HepG2 (cell line): ENCODE measurements around the gene CLASP1. TPM values are rescaled to one million over a fixed set of nuclear protein-coding genes. Genes with fewer than 3 reads are reported as not detected.
A peak's percentile ranks its signal among the peaks of the same experiment; 100 is the strongest.

Source experiments
- KDM2A ChIP-seq: sonication (generic); formaldehyde crosslinking; IDR thresholded peaks from 2 replicates; pipeline ENCODE4 v1.4.0; 2020; ENCODE audit warnings: low read depth, missing genetic modification reagents, borderline replicate concordance
- PHF8 ChIP-seq: sonication (generic); formaldehyde crosslinking; IDR thresholded peaks from 2 replicates; pipeline ENCODE4 v1.5.0; 2020; ENCODE audit warnings: missing genetic modification reagents
- SSRP1 ChIP-seq: IDR thresholded peaks from 2 replicates; pipeline ENCODE4 v1.6.1; 2016; ENCODE audit warnings: control low read depth
- USF2 ChIP-seq, 2 experiments: sonication (generic) in 1 of 2; formaldehyde crosslinking in 1 of 2; IDR thresholded peaks; 2 replicates each; pipeline versions ENCODE4 v1.5.1 to v1.6.1; 2011 to 2020; ENCODE audit warnings: borderline replicate concordance in 1 of 2, low read depth in 1 of 2, low read length in 1 of 2, mild to moderate bottlenecking in 1 of 2, missing genetic modification reagents in 1 of 2, moderate library complexity in 1 of 2
- ZMYM4 ChIP-seq: sonication (generic); formaldehyde crosslinking; IDR thresholded peaks from 2 replicates; pipeline ENCODE4 v1.8.1; 2023; ENCODE audit warnings: mild to moderate bottlenecking, missing genetic modification reagents
- ZNF124 ChIP-seq: sonication (generic); formaldehyde crosslinking; IDR thresholded peaks from 2 replicates; pipeline ENCODE4 v1.4.0; 2020; ENCODE audit warnings: missing genetic modification reagents
- ZNF207 ChIP-seq: fragments of 450-650 bp; IDR thresholded peaks from 2 replicates; pipeline ENCODE4 v1.6.1; 2016; ENCODE audit warnings: antibody characterized with exemption, borderline replicate concordance
- ZNF276 ChIP-seq: sonication (generic); formaldehyde crosslinking; IDR thresholded peaks from 2 replicates; pipeline ENCODE4 v1.4.0; 2020; ENCODE audit warnings: mild to moderate bottlenecking, low read depth, missing genetic modification reagents
- ZNF335 ChIP-seq: sonication (generic); formaldehyde crosslinking; IDR thresholded peaks from 2 replicates; pipeline ENCODE4 v1.4.0; 2020; ENCODE audit warnings: missing genetic modification reagents
- ZNF616 ChIP-seq: sonication (generic); formaldehyde crosslinking; IDR thresholded peaks from 2 replicates; pipeline ENCODE4 v1.5.0; 2020; ENCODE audit warnings: low read depth, mild to moderate bottlenecking, missing genetic modification reagents
- ZNF644 ChIP-seq: IDR thresholded peaks from 2 replicates; pipeline ENCODE4 v1.6.1; 2016; ENCODE audit warnings: low read depth
- ZNF841 ChIP-seq: sonication (generic); formaldehyde crosslinking; IDR thresholded peaks from 2 replicates; pipeline ENCODE4 v1.8.1; 2023; ENCODE audit warnings: missing genetic modification reagents, borderline replicate concordance
- polyA plus RNA-seq, 8 experiments: library from polyadenylated mRNA; depleted of rRNA in 3 of 8; stranded (reverse) in 7 of 8; unstranded in 1 of 8; fragments of >200 nt; fragmentation: Illumina TruSeq in 4 of 8; extraction: Trizol in 4 of 8; gene quantifications; 2 replicates each; pipeline versions ENCODE4 v1.2.1 to v1.2.3, GENCODE V29; 2011 to 2016; ENCODE audit warnings: low read depth in 4 of 8, missing spikeins in 1 of 8, mixed read lengths in 1 of 8; ENCODE audit not compliant: insufficient read depth in 1 of 8
- total RNA-seq, 5 experiments: library from RNA; depleted of rRNA; stranded (reverse); fragments of >200 nt; fragmentation: Illumina TruSeq; extraction: Trizol; gene quantifications; 2 replicates each; pipeline ENCODE4 v1.2.3, GENCODE V29; 2016; ENCODE audit warnings: low read depth in 1 of 5

Gene CLASP1
- total and polyA plus RNA-seq, 2 of the 13 experiments (the other 11 are each of a cell fraction or from before 2014, with no cell fraction given) = 11.7 to 47.9 TPM

GRCh38 chr2:121297217-121297830 is 351.9 kb downstream of the CLASP1 start (continued):
- TF ChIP-seq ZNF276 (CRISPR knock-in tag) = no peak
- no peak for TF ChIP-seq ZNF335
- TF ChIP-seq ZNF207 = no peak
- no peak for TF ChIP-seq ZNF841 (CRISPR knock-in tag)
- 0 out of 2 replicates have a peak, but pooled peaks have one; percentile 13 for TF ChIP-seq ZMYM4 (CRISPR knock-in tag)
- TF ChIP-seq KDM2A (CRISPR knock-in tag) = 0 out of 2 replicates have a peak, but pooled peaks have one; percentile 26
- TF ChIP-seq SSRP1 (CRISPR knock-in tag) = no peak
- TF ChIP-seq ZNF616 (CRISPR knock-in tag) = no peak
- TF ChIP-seq ZNF644 (CRISPR knock-in tag) = no peak
- TF ChIP-seq ZNF124 = no peak
- no peak for TF ChIP-seq USF2 (IDR thresholded peaks at IDR 0.05; ENCODE audit: low read depth, low read length)
- no peak for TF ChIP-seq USF2 (CRISPR knock-in tag; IDR thresholded peaks at IDR 0.05; ENCODE audit: borderline replicate concordance)
- TF ChIP-seq PHF8 (CRISPR knock-in tag) = no peak
- TF ChIP-seq, all 625 proteins: peak for 14
